ENCODE data around the gene WDR1.

- TF ChIP-seq POLR2A (IDR thresholded peaks at IDR 0.05) (no peak), CTCF (IDR thresholded peaks at IDR 0.05) (no peak)
These were observed 90.1 kb downstream of the WDR1 start for GRCh38 chr4:10026485-10026884.
